HEK293 (cell line): Measurements from ENCODE around the gene SLC16A1.
A peak's percentile ranks its signal among the peaks of the same experiment; 100 is the strongest.

Experiments used
- IKZF3 ChIP-seq: fragments of 450-650 bp; IDR thresholded peaks from 2 replicates; pipeline ENCODE4 v1.5.0; 2018; ENCODE audit warnings: missing biosample characterization, mild to moderate bottlenecking, missing genetic modification characterization, moderate library complexity
- KLF10 ChIP-seq: fragments of 450-650 bp; IDR thresholded peaks from 2 replicates; pipeline ENCODE4 v1.5.1; 2018; ENCODE audit warnings: missing biosample characterization, mild to moderate bottlenecking, missing genetic modification characterization
- MEIS1 ChIP-seq: sonication (generic); formaldehyde crosslinking; IDR thresholded peaks from 2 replicates; pipeline ENCODE4 v1.8.1; 2022; ENCODE audit warnings: missing genetic modification reagents, mild to moderate bottlenecking, borderline replicate concordance
- SCRT2 ChIP-seq: fragments of 450-650 bp; formaldehyde crosslinking; IDR thresholded peaks from 2 replicates; pipeline ENCODE4 v1.5.1; 2016; ENCODE audit warnings: missing biosample characterization, missing genetic modification characterization
- TRIM28 ChIP-seq: IDR thresholded peaks from 2 replicates; pipeline ENCODE4 v1.6.1; 2011; ENCODE audit warnings: low read length, control low read depth, borderline replicate concordance
- ZBTB10 ChIP-seq: fragments of 450-650 bp; formaldehyde crosslinking; IDR thresholded peaks from 2 replicates; pipeline ENCODE4 v1.5.1; 2016; ENCODE audit warnings: missing biosample characterization, missing genetic modification characterization
- ZBTB21 ChIP-seq: fragments of 450-650 bp; formaldehyde crosslinking; IDR thresholded peaks from 2 replicates; pipeline ENCODE4 v1.5.1; 2017; ENCODE audit warnings: missing biosample characterization, missing genetic modification characterization
- ZEB2 ChIP-seq: fragments of 450-650 bp; formaldehyde crosslinking; IDR thresholded peaks from 2 replicates; pipeline ENCODE4 v1.5.1; 2016; ENCODE audit warnings: missing biosample characterization, missing genetic modification characterization
- ZFP69B ChIP-seq: fragments of 450-650 bp; formaldehyde crosslinking; IDR thresholded peaks from 2 replicates; pipeline ENCODE4 v1.5.1; 2016; ENCODE audit warnings: missing biosample characterization, missing genetic modification characterization
- ZNF121 ChIP-seq: fragments of 450-650 bp; formaldehyde crosslinking; IDR thresholded peaks from 2 replicates; pipeline ENCODE4 v1.5.1; 2016; ENCODE audit warnings: missing biosample characterization, missing genetic modification characterization
- ZNF155 ChIP-seq: fragments of 450-650 bp; formaldehyde crosslinking; IDR thresholded peaks from 2 replicates; pipeline ENCODE4 v1.5.1; 2016; ENCODE audit warnings: missing biosample characterization, missing genetic modification characterization
- ZNF16 ChIP-seq: fragments of 450-650 bp; formaldehyde crosslinking; IDR thresholded peaks from 2 replicates; pipeline ENCODE4 v1.5.1; 2016; ENCODE audit warnings: low read depth, missing biosample characterization, missing genetic modification characterization
- ZNF19 ChIP-seq: fragments of 450-650 bp; formaldehyde crosslinking; IDR thresholded peaks from 2 replicates; pipeline ENCODE4; 2016; ENCODE audit warnings: missing biosample characterization, missing genetic modification characterization, low read depth
- ZNF341 ChIP-seq: fragments of 450-650 bp; formaldehyde crosslinking; IDR thresholded peaks from 2 replicates; pipeline ENCODE4; 2016; ENCODE audit warnings: low read depth, missing biosample characterization, missing genetic modification characterization
- ZNF394 ChIP-seq: fragments of 450-650 bp; formaldehyde crosslinking; IDR thresholded peaks from 2 replicates; pipeline ENCODE4 v1.5.1; 2016; ENCODE audit warnings: missing biosample characterization, missing genetic modification characterization, mild to moderate bottlenecking, moderate library complexity, borderline replicate concordance
- ZNF433 ChIP-seq: fragments of 450-650 bp; formaldehyde crosslinking; IDR thresholded peaks from 2 replicates; pipeline ENCODE4 v1.5.1; 2016; ENCODE audit warnings: missing biosample characterization, missing genetic modification characterization, low read depth
- ZNF48 ChIP-seq: fragments of 450-650 bp; formaldehyde crosslinking; IDR thresholded peaks from 2 replicates; pipeline ENCODE4 v1.5.1; 2016; ENCODE audit warnings: missing biosample characterization, missing genetic modification characterization
- ZNF510 ChIP-seq: fragments of 450-650 bp; formaldehyde crosslinking; IDR thresholded peaks from 2 replicates; pipeline ENCODE4 v1.5.1; 2018; ENCODE audit warnings: mild to moderate bottlenecking, missing genetic modification characterization, missing biosample characterization; ENCODE audit not compliant: insufficient replicate concordance
- ZNF529 ChIP-seq: fragments of 450-650 bp; formaldehyde crosslinking; IDR thresholded peaks from 2 replicates; pipeline ENCODE4 v1.5.1; 2017; ENCODE audit warnings: missing genetic modification characterization, missing biosample characterization; ENCODE audit not compliant: insufficient replicate concordance
- ZNF571 ChIP-seq: fragments of 450-650 bp; formaldehyde crosslinking; IDR thresholded peaks from 2 replicates; pipeline ENCODE4 v1.5.0; 2017; ENCODE audit warnings: missing biosample characterization, missing genetic modification characterization
- ZNF600 ChIP-seq: fragments of 450-650 bp; formaldehyde crosslinking; IDR thresholded peaks from 2 replicates; pipeline ENCODE4 v1.5.1; 2016; ENCODE audit warnings: missing biosample characterization, missing genetic modification characterization
- ZNF629 ChIP-seq: fragments of 450-650 bp; formaldehyde crosslinking; IDR thresholded peaks from 2 replicates; pipeline ENCODE4 v1.5.1; 2017; ENCODE audit warnings: missing biosample characterization, missing genetic modification characterization
- ZNF677 ChIP-seq: fragments of 450-650 bp; IDR thresholded peaks from 2 replicates; pipeline ENCODE4 v1.5.0; 2018; ENCODE audit warnings: missing biosample characterization, mild to moderate bottlenecking, missing genetic modification characterization, moderate library complexity
- ZNF692 ChIP-seq: fragments of 450-650 bp; formaldehyde crosslinking; IDR thresholded peaks from 2 replicates; pipeline ENCODE4 v1.5.1; 2016; ENCODE audit warnings: missing biosample characterization, missing genetic modification characterization
- ZNF768 ChIP-seq: fragments of 450-650 bp; formaldehyde crosslinking; IDR thresholded peaks from 2 replicates; pipeline ENCODE4 v1.5.1; 2018; ENCODE audit warnings: missing biosample characterization, mild to moderate bottlenecking, missing genetic modification characterization
- ZNF830 ChIP-seq: fragments of 450-650 bp; IDR thresholded peaks from 2 replicates; pipeline ENCODE4 v1.5.0; 2018; ENCODE audit warnings: missing biosample characterization, missing genetic modification characterization, low read depth, mild to moderate bottlenecking, moderate library complexity
- TF ChIP-seq, protein P1 (sequence below): fragments of 450-650 bp; formaldehyde crosslinking; conservative IDR thresholded peaks from 2 replicates; pipeline ENCODE4 v1.5.1; 2016; ENCODE audit warnings: low read depth, missing biosample characterization, missing genetic modification characterization
- TF ChIP-seq, protein P2 (sequence below): fragments of 450-650 bp; formaldehyde crosslinking; IDR thresholded peaks from 2 replicates; pipeline ENCODE4 v1.5.1; 2016; ENCODE audit warnings: missing biosample characterization, missing genetic modification characterization

The SLC16A1 gene

DNA sequence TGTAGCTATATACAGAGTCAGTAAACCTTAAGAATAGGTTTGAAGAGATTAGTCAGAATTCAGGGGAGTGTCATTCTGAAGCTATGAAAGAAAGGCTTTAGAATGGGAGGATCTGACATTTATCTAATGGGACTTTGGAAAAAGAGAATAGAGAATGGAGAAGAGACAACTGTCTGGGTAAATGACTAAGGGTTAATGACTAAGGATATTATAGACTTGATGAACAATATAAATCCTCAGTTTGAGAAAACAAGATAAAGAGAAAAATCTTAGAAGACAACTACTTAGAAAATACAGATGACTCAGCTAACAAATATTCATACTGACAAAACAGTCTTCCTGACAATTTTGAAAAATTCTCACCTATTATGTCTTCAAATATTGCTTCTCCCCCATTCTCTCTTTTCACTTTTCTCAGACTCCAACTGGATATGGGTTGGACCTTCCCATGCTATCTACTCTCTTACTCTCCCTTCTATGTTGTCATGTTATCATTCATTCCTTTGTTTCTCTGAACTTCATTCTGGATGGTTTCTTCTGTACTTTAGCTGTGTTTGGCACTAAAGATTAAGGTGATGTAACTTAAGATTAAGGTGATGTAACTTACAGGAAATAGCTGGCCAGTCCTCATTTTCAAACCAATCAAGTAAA is 20.4 kb downstream of the SLC16A1 start (continued):
- TF ChIP-seq ZNF433 (tag by site-specific recombination) (no peak), ZNF692 (tag by site-specific recombination) (no peak), SCRT2 (tag by site-specific recombination) (no peak), ZNF19 (tag by site-specific recombination) (no peak), ZFP69B (tag by site-specific recombination) (0 out of 2 replicates have a peak, but pooled peaks have one; percentile 31), ZNF830 (tag by site-specific recombination) (no peak), ZNF16 (tag by site-specific recombination) (no peak), MEIS1 (CRISPR knock-in tag) (no peak), TRIM28 (peak; percentile 82; the same call in 1 of the 2 replicates), ZBTB10 (tag by site-specific recombination) (no peak), ZNF571 (tag by site-specific recombination) (no peak), IKZF3 (tag by site-specific recombination) (0 out of 2 replicates have a peak, but pooled peaks have one; percentile 40), ZBTB21 (tag by site-specific recombination) (no peak; the same call in 1 of the 2 replicates), KLF10 (tag by site-specific recombination) (no peak), ZNF155 (0 out of 2 replicates have a peak, but pooled peaks have one; percentile 27), ZNF394 (tag by site-specific recombination) (no peak), ZEB2 (peak; percentile 45), ZNF121 (tag by site-specific recombination) (no peak), ZNF677 (tag by site-specific recombination) (no peak), ZNF629 (tag by site-specific recombination) (peak; percentile 61), ZNF600 (tag by site-specific recombination) (peak; percentile 58; the same call in 1 of the 2 replicates), ZNF510 (tag by site-specific recombination) (no peak), ZNF529 (tag by site-specific recombination) (no peak), ZNF48 (tag by site-specific recombination) (no peak), ZNF768 (no peak), ZNF341 (tag by site-specific recombination) (no peak)
- TF ChIP-seq, protein P1, sequence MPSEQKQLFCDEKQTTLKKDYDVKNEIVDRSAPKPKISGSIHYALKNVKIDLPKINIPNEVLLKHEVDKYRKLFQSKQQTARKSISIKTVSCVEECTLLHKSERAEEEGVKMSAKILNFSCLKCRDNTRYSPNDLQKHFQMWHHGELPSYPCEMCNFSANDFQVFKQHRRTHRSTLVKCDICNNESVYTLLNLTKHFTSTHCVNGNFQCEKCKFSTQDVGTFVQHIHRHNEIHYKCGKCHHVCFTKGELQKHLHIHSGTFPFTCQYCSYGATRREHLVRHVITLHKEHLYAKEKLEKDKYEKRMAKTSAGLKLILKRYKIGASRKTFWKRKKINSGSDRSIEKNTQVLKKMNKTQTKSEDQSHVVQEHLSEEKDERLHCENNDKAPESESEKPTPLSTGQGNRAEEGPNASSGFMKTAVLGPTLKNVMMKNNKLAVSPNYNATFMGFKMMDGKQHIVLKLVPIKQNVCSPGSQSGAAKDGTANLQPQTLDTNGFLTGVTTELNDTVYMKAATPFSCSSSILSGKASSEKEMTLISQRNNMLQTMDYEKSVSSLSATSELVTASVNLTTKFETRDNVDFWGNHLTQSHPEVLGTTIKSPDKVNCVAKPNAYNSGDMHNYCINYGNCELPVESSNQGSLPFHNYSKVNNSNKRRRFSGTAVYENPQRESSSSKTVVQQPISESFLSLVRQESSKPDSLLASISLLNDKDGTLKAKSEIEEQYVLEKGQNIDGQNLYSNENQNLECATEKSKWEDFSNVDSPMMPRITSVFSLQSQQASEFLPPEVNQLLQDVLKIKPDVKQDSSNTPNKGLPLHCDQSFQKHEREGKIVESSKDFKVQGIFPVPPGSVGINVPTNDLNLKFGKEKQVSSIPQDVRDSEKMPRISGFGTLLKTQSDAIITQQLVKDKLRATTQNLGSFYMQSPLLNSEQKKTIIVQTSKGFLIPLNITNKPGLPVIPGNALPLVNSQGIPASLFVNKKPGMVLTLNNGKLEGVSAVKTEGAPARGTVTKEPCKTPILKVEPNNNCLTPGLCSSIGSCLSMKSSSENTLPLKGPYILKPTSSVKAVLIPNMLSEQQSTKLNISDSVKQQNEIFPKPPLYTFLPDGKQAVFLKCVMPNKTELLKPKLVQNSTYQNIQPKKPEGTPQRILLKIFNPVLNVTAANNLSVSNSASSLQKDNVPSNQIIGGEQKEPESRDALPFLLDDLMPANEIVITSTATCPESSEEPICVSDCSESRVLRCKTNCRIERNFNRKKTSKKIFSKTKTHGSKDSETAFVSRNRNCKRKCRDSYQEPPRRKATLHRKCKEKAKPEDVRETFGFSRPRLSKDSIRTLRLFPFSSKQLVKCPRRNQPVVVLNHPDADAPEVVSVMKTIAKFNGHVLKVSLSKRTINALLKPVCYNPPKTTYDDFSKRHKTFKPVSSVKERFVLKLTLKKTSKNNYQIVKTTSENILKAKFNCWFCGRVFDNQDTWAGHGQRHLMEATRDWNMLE (tag by site-specific recombination): peak; percentile 39; the same call in 1 of the 2 replicates
- TF ChIP-seq, protein P2, sequence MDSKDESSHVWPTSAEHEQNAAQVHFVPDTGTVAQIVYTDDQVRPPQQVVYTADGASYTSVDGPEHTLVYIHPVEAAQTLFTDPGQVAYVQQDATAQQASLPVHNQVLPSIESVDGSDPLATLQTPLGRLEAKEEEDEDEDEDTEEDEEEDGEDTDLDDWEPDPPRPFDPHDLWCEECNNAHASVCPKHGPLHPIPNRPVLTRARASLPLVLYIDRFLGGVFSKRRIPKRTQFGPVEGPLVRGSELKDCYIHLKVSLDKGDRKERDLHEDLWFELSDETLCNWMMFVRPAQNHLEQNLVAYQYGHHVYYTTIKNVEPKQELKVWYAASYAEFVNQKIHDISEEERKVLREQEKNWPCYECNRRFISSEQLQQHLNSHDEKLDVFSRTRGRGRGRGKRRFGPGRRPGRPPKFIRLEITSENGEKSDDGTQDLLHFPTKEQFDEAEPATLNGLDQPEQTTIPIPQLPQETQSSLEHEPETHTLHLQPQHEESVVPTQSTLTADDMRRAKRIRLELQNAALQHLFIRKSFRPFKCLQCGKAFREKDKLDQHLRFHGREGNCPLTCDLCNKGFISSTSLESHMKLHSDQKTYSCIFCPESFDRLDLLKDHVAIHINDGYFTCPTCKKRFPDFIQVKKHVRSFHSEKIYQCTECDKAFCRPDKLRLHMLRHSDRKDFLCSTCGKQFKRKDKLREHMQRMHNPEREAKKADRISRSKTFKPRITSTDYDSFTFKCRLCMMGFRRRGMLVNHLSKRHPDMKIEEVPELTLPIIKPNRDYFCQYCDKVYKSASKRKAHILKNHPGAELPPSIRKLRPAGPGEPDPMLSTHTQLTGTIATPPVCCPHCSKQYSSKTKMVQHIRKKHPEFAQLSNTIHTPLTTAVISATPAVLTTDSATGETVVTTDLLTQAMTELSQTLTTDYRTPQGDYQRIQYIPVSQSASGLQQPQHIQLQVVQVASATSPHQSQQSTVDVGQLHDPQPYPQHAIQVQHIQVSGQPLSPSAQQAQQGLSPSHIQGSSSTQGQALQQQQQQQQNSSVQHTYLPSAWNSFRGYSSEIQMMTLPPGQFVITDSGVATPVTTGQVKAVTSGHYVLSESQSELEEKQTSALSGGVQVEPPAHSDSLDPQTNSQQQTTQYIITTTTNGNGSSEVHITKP (tag by site-specific recombination): peak; percentile 95
